ENCODE data around the gene BCL11B.

DNA sequence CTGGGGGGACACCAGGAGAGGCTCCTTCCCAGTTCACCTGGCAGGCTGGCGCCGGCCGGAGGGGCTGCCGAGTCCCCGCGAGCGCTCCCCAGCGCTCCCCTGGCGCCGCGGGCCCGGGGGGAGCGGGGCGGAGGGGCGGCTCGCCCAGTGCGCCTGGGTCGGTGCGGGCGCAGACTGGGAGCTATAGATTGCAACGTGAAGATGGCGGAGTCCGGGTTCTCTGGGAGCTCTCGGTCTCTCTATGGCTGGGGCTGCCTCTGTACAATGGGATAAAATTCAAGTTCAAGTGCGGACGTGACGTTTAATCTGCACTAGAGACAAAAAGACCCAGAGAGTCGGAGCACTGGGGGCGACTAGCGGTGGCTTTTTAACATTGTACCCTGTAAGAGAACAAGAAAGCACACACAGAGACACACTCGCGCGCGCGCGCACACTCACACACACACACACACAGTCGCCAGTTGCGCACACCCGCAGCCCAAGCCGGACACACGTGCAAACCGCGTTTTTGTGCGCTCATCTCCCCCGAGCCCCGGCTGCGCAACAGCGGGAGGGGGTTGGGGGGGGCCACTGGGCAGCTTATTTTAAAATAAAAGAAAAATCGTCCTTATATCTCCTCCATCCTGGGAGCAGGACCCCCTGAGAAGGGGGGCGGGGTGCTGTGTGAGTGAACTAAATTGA, at the start of gene BCL11B:
- TF ChIP-seq, protein P1, sequence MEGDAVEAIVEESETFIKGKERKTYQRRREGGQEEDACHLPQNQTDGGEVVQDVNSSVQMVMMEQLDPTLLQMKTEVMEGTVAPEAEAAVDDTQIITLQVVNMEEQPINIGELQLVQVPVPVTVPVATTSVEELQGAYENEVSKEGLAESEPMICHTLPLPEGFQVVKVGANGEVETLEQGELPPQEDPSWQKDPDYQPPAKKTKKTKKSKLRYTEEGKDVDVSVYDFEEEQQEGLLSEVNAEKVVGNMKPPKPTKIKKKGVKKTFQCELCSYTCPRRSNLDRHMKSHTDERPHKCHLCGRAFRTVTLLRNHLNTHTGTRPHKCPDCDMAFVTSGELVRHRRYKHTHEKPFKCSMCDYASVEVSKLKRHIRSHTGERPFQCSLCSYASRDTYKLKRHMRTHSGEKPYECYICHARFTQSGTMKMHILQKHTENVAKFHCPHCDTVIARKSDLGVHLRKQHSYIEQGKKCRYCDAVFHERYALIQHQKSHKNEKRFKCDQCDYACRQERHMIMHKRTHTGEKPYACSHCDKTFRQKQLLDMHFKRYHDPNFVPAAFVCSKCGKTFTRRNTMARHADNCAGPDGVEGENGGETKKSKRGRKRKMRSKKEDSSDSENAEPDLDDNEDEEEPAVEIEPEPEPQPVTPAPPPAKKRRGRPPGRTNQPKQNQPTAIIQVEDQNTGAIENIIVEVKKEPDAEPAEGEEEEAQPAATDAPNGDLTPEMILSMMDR (IDR thresholded peaks at IDR 0.05; ENCODE audit: poor library complexity) = peak; percentile 59
- TF ChIP-seq EZH2 (IDR thresholded peaks at IDR 0.05; ENCODE audit: borderline replicate concordance) = no peak
